ENCODE measurements around the gene MAPK6.

Gene MAPK6

DNA sequence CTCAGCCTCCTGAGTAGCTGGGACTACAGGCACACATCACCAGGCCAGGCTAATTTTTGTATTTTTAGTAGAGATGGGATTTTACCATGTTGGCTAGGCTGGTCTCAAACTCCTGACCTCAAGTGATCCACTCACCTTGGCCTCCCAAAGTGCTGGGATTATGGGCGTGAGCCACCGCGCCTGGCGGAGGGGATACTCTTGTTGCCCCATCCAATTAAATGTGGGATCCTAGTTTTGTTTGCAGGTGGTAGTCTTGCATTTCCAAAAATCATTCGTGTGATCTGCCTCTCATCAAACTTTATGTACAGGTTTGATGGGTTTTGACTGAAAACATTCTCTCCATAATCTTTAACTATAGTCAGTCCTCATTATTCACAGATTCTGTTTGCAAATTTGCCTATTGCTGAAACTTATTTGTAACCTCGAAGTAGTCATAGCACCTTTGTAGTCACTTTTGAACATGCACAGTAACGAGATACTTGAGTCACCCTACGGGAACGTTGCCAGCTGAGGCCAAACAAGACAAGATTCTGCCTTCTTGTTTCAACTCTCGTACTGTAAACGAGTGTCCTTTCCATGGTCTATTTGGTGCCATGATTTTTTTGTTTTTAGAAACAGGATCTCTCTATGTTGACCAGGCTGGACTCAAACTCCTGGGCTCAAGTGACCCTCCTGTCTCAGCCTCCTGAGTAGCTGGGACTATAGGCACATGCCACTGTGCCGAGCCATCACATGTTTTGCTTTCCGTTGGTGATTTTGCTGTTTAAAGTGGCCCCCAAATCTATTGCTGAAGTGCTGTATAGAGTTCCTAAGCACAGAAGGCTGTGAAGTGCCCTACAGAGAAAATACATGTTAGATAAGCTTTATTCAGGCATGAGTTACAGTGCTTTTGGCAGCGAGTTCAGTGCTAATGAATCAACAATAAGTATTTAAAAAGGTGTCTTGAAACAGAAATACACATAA, 8.1 kb upstream of the MAPK6 start:
- DNase-seq (ENCODE audit: low read depth, low spot score), result no peak

DNA sequence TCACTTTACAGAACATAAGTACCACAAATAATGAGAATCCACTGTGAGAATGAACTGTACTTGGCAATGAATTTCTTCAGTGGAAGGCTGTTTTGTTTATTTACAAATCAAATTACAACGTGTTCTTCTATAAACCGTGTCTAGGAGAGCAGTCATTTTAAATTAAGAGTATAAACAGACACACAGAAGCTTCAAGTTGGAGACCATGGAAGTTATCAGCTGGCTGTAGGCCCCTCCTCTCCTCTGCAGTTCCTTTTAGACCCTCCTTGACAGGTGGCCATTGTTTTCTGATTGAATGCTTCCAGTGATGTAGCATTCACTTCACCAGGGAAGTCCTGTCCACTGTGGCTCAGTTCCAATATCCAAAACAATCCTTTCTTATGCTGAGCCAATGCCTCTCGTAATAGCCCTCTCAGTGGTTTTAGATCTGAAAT, 7.3 kb upstream of the MAPK6 start:
- no peak for DNase-seq (ENCODE audit: low read depth, low spot score)

DNA sequence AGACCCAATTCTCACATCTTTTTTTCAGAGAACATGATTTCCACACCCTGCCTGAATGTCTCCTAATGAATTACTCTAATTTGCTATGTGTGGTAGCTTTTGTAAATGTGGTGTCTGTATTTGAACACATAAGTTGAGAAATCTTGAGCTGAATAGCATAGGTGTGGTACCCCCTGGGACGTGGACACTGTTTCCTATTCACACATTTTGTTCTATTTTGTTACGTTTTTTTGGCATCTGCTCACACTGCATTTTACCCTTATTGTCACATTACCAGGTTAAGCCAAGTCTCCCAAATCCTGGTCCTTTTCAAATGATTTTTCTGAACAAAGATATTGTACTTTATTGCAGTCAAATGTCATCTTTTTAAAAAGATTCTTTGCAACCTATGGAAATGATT, 6.8 kb upstream of the MAPK6 start:
- no peak for DNase-seq (ENCODE audit: low read depth, low spot score)

DNA sequence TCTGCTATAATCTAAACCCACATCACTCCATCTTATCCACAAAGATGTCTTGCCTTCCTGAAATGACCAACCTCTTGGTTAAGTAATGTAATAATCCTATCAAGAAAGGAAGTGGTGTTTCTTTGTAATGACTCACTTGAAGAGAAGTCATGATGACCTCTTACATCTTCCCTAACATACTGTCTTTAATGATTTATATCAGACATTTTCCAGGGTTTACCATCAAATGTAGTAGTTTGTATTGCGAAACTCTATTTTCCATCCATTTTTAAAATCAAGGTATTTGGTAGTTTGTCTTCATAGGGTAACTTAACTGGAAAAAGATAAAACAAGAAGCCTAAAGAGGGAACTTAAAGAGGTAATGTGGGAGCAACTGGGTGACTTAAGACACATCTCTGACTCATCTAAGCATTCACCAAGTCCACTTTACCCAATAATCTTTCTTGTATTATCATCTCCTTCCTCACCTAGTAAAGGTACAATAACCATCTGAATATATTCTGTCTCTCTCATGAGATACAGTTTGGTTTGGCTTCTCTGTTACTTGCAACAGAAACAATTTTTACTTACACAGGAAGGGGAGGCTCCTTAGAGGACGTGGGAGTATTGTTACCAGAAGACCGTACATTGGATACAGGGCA, 5.7 kb upstream of the MAPK6 start:
- no peak for DNase-seq (ENCODE audit: low read depth, low spot score)

DNA sequence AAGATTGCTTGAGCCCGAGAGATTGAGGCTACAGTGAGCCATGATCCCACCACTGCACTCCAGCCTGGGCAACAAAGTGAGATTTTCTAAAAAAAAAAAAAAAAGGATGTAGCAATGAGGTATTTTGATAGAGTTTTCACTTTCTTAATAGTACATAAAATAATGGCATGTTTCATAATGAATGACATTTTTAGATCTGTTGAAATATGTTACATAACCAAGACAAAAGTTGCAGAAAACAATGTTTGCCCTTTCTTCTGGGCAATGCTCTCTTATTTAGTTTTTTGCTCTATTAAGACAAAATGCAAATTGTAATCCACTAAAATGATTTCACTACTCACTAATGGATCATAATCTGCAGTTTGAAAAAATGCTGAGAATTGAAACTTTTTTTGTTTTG, 4.4 kb upstream of the MAPK6 start:
- no peak for DNase-seq (ENCODE audit: low read depth, low spot score)

DNA sequence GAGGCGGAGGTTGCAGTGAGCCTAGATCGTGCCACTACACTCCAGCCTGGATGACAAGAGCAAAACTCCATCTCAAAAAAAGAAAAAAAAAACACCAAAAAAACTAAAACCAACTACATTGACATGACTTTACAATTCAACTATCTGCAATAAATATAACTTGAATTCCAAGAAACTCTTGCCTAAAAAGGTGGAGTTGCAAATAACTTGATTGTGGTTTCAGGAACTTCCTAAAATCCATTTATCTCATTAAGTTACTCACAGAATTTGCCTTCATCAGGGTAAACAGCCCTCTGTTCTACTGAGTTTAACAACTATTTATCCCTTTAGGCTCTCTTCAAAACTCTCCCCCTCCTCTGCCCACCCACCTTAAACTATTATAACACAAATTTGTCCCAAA, 2.7 kb upstream of the MAPK6 start:
- no peak for DNase-seq (ENCODE audit: low read depth, low spot score)

DNA sequence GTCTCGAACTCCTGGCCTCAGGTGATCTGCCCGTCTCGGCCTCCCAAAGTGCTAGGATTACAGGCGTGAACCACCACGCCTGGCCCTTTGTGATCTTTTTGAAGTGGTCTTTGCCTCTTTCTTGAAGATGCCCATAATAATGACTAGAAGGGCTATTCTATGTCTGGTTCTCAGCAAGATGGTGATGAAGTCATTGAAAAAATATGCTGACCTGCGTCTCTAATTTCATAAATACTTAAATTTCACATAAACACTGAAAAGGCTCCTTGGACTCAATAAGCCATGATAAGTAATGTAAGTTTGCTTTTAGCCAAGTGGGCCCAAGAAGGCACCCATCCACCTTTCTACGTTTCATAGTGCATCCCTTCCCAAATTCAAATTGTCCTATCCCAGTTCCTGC, 775 bp upstream of the MAPK6 start:
- no peak for DNase-seq (ENCODE audit: low read depth, low spot score)

DNA sequence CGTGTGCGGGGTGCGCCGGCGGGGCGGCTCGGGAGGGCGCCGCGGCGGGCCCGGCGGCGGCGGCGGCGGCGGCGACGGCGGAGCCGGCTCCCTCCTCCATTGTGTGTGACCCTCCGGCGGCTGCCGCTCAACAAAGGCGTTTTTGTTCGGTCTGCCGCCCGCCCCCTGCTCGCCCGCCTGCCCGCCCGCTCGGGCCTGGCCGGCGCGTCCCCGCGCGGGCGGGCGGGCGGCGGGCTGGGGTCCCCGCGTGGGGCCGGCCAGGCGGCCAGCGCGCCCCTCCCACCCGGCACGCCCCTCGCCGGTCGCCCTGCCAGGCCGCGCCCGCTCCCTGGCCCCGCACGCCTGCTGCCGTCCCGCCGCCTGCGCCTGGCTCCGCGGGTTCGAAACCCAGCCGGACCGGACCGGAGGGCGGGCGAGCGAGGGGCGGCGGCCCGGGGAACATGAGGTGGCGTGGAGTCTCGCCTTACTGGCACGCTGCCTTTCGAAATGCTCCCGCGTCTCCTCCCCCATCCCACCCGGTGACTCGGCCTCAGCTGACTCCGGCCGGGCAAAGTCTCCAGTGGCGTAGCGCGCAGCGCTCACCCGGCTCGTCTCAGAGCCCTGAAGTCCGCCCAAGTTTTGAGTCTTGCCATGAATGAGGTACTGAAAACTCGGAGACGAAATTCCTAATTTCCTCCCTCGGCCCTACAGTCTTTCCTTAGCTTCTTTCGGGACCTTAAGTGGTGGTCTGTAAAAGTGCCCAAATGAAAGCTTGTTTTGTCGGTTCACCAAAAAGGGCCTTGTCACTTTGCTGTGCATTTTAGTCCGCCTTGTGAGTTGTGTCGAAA, 588 bp downstream of the MAPK6 start:
- peak; percentile 16 for DNase-seq (ENCODE audit: low read depth, low spot score)

DNA sequence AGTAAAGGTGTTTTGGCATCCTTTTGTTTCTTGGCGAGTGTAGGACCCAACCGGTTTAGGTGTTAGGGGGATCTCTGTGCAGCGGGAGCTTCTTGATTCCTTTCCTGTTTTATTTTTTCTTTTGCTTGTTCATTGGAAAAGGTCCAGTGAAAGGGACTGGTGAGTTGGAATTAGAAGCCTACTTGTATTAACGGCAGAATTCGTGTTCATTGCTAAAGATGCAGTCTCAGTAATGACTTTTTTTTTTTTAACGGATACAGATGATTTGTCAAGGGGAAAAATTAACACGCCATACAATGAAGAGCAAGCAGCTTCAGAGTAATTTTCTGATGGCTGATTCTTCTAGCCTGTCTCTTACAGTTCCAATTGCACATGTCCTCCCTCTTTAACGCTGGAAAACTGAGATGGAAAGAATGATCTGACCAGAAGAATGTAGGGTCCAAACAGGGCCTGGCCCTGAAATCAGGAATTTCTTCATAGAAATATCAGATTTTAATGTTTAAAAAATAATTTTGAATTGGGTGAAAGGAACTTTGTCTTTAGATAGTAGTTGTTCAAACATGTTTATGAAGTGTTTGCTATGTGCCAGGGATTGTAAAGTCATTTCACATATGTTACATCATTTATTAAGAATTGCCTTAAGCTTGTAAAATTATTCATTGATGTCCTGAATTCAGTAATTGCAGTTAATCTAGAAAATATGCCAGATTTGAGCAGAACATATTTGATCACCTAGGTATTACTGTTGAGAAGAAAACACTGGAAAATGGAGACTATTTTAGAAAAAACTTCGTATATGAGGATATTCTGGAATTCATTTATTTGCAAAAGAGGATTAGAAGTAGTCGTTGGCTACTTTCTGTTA, 1.4 kb downstream of the MAPK6 start:
- no peak for DNase-seq (ENCODE audit: low read depth, low spot score)

DNA sequence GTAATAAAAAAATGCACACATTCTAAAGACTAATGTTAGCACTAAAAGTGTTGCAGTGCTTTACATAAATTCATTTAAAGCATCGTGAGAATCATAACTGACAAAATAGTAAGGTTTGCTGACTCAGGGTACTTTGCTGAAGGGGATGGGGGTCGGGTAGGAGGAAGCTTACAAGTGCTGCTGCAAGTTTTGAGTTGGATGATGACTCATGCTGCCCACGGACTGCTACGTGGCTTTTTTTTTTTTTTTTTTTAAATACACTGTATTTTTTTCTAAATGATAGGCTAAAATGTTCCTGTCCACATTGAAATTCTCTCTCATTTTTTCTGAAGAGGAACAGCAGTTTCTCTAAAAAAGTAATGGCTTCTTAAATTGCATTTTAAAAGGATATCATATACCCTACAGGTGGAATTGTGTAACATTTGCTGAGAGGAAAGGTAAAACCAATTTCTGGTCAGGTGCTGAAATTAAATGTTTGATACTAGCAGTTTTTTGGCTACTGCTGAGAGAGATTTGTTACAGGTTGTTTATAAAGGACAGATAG, 2.2 kb downstream of the MAPK6 start:
- DNase-seq (ENCODE audit: low read depth, low spot score), result peak; percentile 29

DNA sequence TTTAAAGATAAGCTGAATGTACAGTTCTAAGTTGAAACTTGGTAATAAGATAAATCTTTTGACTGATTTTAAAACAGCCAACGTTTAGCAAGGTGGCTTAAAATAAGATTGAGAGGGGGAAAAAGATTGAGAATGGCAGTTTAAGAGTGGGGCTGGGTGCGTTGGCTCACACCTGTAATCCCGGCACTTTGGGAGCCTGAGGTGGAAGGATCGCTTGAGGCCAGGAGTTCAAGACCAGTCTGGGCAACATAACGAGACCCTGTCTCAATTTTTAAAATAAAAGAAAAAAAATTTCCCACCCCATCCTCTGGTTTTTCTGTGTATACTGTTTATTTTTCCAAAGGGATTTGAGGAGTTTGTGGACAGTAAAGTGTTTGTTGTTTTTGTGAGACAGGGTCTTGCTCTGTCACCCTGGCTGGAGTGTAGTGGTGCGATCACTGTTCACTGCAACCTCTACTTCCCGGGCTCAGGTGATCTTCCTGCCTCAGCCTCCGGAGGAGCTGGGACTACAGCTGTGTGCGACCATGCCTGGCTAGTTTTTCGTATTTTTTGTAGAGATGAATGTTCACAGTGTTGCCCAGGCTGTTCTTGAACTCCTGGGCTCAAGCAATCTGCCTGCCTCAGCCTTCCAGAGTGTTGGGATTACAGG, 3.0 kb downstream of the MAPK6 start:
- DNase-seq (ENCODE audit: low read depth, low spot score), result no peak

DNA sequence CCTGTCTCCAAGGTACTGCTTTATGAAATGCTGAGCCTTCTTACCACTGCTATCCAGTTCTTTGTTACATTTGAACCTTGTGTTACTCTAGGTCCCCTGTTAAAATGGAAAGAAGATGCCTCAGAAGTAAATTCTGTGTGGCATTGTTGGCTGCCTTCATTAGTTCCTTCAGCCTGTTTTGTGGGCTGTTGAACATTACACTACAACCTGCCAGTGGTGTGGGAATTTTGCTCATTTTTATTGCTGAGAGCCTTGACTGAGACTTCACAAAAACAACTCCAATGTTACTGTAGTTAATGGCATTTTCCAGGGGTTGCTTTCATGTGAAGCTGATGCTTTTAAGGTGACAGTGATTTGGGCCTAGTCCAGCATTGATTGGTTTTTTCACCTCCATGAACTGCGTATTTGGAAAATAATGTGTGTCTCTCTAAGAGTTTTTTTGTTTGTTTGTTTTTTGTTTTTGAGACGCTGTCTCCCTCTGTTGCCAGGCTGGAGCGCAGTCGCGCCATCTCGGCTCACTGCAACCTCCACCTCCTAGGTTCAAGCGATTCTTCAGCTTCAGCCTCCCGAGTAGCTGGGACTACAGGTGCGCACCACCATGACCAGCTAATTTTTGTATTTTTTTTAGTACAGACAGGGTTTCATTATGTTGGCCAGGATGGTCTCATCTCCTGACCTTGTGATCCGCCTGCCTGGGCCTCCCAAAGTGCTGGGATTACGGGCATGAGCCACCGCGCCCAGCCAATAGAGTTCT, 4.3 kb downstream of the MAPK6 start:
- no peak for DNase-seq (ENCODE audit: low read depth, low spot score)

DNA sequence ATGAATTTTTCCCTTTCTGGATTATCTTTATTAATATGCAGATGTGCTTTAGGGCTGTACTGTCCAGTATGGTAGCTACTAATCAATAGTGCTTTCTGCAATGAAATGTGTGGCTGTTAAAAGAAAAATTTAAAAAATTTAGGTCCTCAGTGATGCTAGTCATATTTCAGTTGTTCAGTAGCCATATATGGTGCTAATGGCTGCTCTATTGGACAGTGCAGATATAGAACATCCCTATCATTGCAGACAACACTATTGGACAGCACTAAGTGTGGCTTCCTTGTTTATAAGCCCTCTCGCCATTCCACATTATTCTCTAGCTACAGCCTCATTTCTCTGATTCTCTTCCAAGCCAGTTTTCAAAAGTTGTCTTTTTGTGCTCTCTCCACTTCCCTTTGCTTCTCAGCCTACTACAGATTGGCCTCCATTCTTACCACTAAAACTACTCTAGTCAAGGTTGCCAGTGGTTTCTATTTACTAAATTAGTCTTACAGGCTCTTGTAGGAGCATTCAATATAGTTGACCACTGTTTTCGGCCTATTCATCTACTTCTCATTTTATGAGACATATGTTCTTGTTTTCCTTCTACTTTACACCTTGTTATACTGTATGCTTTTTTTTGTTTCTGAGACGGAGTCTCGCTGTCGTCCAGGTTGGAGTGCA, 9.5 kb downstream of the MAPK6 start:
- no peak for DNase-seq (ENCODE audit: low read depth, low spot score)

DNA sequence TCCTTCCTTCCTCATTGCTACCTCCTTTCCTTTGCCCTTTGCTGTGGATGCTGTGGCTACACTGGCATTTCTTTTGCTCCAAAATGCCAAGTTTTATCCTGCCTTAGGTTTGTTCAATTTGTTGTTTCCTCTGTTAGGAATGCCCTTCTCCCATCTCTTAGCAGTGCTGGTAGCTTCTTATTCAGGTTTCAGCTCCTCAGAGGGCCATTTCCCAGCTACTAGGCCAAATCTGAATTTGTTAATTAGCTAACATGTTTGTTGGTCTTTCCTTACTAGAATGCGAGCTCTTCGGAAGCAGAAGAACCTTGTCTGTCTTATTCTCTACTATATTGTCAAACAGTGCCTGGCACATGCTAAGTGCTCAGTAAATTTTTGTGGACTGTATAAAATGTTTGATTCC, 11.0 kb downstream of the MAPK6 start:
- DNase-seq (ENCODE audit: low read depth, low spot score), result no peak

DNA sequence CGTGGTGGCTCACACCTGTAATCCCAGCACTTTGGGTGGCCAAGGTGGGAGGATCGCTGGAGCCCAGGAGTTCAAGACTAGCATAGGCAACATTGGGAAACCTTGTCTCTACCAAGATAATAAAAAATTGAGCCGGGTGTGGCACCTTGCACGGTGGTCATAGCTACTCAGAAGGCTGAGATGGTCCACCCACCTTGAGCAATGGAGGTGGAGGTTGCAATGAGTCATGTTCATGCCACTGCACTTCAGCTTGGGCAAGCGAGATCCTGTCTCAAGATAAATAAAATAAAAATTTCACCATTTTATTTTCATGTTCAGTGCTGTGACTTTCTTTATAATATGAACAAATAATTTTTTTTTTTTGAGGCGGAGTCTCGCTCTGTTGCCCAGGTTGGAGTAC, 12.5 kb downstream of the MAPK6 start:
- DNase-seq (ENCODE audit: low read depth, low spot score), result no peak

DNA sequence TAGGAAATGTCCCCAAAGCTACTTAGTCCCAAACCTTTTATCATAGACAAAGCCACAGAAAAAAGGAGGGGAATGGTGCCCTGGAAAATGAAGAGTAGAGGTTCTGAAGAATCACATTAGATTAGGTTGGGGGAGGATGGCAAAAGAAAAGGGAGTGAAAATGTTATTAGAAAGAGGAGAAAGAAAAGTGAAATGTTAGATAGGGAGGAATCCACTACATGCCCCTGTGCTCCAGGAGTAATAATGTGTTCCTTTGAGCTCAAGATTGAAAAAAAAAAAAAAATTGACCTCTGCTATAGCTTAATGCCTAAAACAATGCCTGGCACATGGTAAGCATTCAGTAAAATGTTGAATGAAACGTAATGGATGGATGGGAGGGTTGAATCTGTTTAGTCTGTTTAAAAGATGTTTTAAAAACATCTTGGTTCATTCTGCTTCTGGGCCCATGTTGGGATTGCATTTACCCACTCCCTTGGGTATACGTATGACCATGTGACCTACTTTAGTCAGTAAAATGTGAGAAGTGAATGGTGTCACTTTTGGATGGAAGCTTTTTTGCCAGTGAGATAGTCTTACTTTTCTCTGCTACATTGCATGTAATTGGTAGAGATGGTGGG, 19.0 kb downstream of the MAPK6 start:
- no peak for DNase-seq (ENCODE audit: low read depth, low spot score)

DNA sequence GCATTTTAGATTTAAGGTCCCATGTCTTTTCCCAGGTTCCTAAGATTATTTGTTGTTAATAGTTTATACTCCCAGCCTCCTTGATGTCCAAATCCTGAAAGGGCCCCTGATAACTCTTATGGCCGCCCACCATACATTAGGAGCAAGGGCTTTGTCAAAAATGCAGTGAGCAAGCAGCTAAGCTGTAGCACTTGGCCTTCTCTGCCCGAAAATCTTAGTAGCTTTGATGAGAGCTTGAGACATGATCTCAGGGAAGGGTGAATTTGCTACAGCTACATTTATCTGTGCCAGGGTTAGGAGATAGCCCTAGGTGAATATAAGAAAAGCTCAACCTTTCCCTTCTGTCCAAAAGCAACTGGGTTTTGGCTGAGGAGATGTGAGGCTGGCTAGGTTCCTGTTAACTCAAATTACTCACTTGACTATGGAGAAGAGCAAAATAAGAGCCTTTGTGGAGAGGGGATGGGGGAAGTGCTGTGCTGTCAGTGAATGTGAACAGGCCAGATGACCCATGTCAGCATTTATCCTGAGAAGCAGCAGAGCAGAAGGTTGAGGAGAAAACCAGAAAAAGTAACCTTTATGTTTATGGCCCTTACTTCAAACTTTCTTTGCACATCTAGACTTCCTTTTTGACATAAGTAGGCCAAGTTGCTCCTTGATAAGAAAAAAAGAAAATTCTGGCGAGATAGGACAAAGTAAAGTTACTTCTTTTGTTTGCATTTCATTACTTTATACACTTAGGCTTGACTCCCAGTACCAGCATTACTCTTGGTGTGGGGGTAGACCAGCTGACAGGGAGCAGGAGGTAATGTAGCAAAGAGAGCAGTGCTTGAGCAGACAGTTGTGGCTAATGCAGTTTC, 21.1 kb downstream of the MAPK6 start:
- DNase-seq (ENCODE audit: low read depth, low spot score), result no peak

Measured in activated naive CD8-positive, alpha-beta T cell treated with anti-CD3 and anti-CD28 coated beads, Interleukin-2, amount 50 U/mL, for 16 hours (primary cell).